GM12875 (cell line): ENCODE data around the gene RBM22.

Source experiments
- H3K4me3 ChIP-seq: one replicate; pipeline ENCODE4 v1.5.1; 2011; ENCODE audit warnings: low read depth, low read length, control low read depth
- CTCF ChIP-seq: IDR thresholded peaks from 2 replicates; pipeline ENCODE4 v1.5.1; 2011; ENCODE audit warnings: low read depth, mild to moderate bottlenecking, control low read depth, inconsistent platforms, low read length, moderate library complexity, borderline replicate concordance; ENCODE audit not compliant: insufficient read depth

The RBM22 gene

GRCh38 chr5:150731669-150732242, 30.9 kb upstream of the RBM22 start:
- TF ChIP-seq CTCF, result no peak
- no peak overlapping the region for H3K4me3 ChIP-seq

- TF ChIP-seq CTCF, result no peak
- no peak overlapping the region for H3K4me3 ChIP-seq
These were observed 29.0 kb upstream of the RBM22 start for GRCh38 chr5:150729859-150730258.

- H3K4me3 ChIP-seq, result no peak overlapping the region
- TF ChIP-seq CTCF, result no peak
These were observed 23.0 kb upstream of the RBM22 start for GRCh38 chr5:150723845-150724244.

GRCh38 chr5:150710165-150710564, 9.3 kb upstream of the RBM22 start:
- no peak overlapping the region for H3K4me3 ChIP-seq
- TF ChIP-seq CTCF, result no peak

- H3K4me3 ChIP-seq, result no peak overlapping the region
- no peak for TF ChIP-seq CTCF
These were observed 6.0 kb upstream of the RBM22 start for GRCh38 chr5:150706776-150707390.

GRCh38 chr5:150703762-150704161, 2.9 kb upstream of the RBM22 start:
- no peak for TF ChIP-seq CTCF
- no peak overlapping the region for H3K4me3 ChIP-seq

- peak overlapping the region; percentile 85 for H3K4me3 ChIP-seq
- no peak for TF ChIP-seq CTCF
These were observed 642 bp downstream of the RBM22 start for GRCh38 chr5:150700246-150700593.
